Renal cortical epithelial cell (primary cell): ENCODE results near the gene INKA1. TPM values are rescaled to one million over a fixed set of nuclear protein-coding genes. Genes with fewer than 3 reads are reported as not detected.
"Not testable (repeated sequence)": the region's sequence is repeated elsewhere in the genome, so short reads cannot be mapped to it uniquely, and the experiment has no call there.

ENCODE experiments used
- DNase-seq: peaks from one replicate; pipeline ENCODE4 v3.0.0-alpha.2; 2011; ENCODE audit warnings: low read depth
- total RNA-seq: library from RNA; depleted of rRNA; stranded (reverse); fragments of >200 nt; gene quantifications from 2 replicates; pipeline ENCODE4 v1.2.3, GENCODE V29; 2014

The INKA1 gene
- total RNA-seq, 1 donor from 2014 or later, result 0.15 TPM

DNA sequence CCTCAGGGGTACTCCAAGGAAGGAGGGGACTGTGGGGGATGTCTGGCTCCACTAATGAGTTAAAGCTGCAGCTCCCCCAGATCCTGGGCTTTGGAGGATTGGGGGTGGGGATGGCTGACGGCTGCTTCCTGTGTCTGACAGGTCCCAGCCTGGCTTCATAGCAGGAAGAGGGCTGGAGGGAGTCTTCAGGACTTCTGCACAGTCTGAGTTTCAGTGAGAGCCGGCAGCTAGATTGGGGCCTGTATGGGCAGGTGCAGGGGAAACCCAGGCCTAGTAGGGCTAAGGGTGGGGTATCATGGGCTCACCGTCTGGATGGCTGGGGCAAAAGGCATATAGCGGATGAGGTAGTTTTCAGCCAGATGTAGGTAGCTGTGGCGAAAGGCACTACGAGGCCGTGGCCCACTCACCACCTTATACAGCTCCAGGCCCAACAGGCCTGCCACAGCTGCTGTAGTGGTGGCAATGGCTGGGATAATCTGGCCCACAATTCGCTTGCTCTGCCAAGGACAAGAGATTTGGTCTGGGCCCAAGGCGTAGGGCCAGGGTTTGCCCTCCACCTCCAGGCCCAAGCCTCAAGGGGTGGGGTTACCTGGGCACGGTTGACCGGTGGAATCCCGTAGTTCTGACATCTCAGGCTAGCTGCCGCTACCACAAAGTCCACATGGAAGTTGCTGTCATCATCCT lies 4.5 kb downstream of the INKA1 start:
- no peak for DNase-seq

GRCh38 chr3:49812916-49813496 lies 9.9 kb downstream of the INKA1 start:
- no peak for DNase-seq

GRCh38 chr3:49813497-49814174 lies 10.6 kb downstream of the INKA1 start, which contains the start of gene UBA7:
Gene UBA7, minus strand, starts transcription at chr3:49813953. Its CDS starts 166 bp downstream, at chr3:49813787.
- DNase-seq, result peak; percentile 60

DNA sequence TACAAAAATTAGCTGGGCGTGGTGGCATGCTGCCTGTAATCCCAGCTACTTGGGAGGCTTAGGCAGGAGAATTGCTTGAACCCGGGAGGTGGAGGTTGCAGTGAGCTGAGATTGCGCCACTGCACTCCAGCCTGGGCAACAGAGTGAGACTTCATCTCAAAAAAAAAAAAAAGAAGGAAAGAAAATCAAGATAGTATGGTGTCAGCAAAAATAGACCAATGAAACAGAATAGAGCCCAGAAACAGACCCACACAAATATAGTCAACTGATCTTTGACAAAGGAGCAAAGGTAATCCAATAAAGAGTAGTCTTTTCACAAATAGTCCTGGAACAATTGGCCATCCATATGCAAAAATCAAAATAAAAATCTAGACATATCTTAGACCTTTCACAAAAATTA lies 20.1 kb downstream of the INKA1 start:
- DNase-seq, result not testable (repeated sequence)

GRCh38 chr3:49826016-49826415 lies 23.0 kb downstream of the INKA1 start:
- no peak for DNase-seq

DNA sequence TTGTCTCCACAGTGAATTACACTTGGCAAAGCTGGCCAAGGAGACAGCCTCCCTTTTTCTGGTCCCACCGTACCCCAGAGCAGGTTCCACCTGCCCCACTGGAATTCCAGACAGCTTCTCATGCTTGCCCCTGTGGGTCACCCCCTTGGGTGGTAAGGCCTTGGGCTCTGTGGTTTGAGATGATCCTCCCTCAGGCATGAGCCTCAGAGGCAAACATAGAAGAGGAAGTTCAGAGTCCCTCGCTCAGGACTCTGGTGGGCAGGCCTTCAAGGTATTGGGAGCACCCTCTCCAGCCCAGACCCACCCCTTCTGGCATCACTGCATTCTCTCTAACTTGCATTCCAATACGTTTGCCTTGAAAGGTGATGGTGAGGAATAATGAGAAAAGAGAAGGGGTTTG lies 28.3 kb downstream of the INKA1 start:
- DNase-seq, result no peak

DNA sequence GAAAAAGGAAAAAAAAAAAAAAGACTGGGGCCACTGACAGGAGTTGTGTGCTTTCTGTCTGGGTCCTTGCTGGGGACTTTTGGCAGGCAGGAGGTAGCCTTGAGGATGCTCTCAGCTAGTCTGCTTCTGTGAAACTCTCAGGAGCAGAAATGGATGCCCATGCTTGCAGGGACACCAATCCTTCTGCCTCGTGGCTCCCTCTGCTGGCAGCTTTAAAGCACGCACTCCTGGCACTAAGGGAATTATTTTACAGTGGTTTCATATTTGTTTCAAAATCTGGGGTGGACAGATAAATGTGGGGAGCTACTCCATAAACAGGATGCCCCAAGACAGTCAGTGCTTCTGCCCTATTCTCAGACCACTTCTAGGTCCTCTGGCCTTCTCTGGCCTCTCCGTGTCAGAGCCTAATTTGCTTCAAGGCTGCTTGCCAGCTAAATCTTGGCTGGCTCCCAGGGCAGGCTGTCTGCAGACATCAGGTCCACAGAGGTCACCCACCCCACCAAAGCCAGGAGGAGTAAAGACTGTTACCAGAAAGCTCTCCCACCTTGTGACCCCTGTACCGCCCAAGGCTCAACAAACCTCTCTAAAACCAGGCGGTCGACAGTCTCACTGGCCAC lies 36.2 kb downstream of the INKA1 start:
- DNase-seq, result peak; percentile 60

- DNase-seq, result no peak
Observed at GRCh38 chr3:49840388-49840787, 37.3 kb downstream of the INKA1 start.

- DNase-seq, result peak; percentile 22
Observed at GRCh38 chr3:49841126-49841696, 38.1 kb downstream of the INKA1 start.

GRCh38 chr3:49841806-49842205 lies 38.7 kb downstream of the INKA1 start:
- no peak for DNase-seq

GRCh38 chr3:49842843-49843517 lies 39.9 kb downstream of the INKA1 start:
- DNase-seq, result no peak

DNA sequence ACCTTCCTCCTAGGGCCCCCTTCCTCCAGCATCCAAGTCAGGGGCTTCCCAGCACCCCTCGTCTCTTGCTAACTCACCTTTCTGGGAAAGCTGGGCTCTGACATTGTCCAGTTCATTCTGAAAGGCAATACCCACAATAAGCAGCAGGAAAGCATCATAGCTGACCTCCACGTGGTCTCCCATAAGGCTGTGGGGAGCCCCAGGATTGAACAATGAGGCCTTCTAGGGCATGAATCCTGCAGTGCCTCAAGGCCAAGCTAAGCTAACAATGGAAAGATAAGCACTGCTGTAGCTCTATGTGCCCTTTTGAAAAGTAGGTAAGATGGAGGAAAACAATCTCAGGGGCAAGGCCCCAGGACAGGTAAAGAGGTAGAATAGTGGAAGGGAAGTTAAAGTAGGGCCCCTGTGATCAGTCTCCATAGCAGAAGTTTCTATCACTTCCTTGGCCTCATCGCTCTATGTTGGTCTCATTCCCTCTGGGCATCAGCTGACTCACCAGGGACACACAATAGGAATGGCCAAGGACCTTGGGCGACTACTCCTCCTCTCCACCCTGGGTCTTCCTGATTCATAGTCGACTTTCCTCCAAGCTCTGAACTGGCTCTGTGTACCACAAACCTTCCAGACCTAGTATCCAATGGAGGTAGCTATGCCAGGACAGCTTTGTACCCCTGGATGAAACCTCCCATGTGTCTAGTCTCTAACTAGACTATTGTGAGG lies 41.6 kb downstream of the INKA1 start:
- no peak for DNase-seq

- no peak for DNase-seq
Observed at GRCh38 chr3:49845694-49846093, 42.6 kb downstream of the INKA1 start.

Other genes starting within 250 kb of the INKA1 start
- gene BSN, start 248.8 kb upstream of the INKA1 start, total RNA-seq, result 0.25 TPM in 1 of 2 replicates, not detected in the other
- 233 and 345 TPM in 2 replicates for gene APEH, start 128.9 kb upstream of the INKA1 start, total RNA-seq
- gene MST1, start 113.8 kb upstream of the INKA1 start, total RNA-seq, result 2.3 and 11.7 TPM in 2 replicates
- gene RNF123, start 113.7 kb upstream of the INKA1 start, total RNA-seq, result 11.8 and 36.9 TPM in 2 replicates
- gene AMIGO3, start 83.6 kb upstream of the INKA1 start, total RNA-seq, result not detected in 2 replicates
- 34.8 and 53.7 TPM in 2 replicates for gene GMPPB, start 79.3 kb upstream of the INKA1 start, total RNA-seq
- gene IP6K1, start 16.7 kb upstream of the INKA1 start, total RNA-seq, result 31.4 and 78.5 TPM in 2 replicates
- not detected in 2 replicates for gene CDHR4, start 3.4 kb upstream of the INKA1 start, total RNA-seq
- gene UBA7, start 10.7 kb downstream of the INKA1 start, total RNA-seq, result 24.8 and 25.1 TPM in 2 replicates
- 1.6 and 2.8 TPM in 2 replicates for gene TRAIP, start 53.3 kb downstream of the INKA1 start, total RNA-seq
- gene CAMKV, start 66.6 kb downstream of the INKA1 start, total RNA-seq, result under 0.01 TPM in 1 of 2 replicates, not detected in the other
- gene MST1R, start 100.6 kb downstream of the INKA1 start, total RNA-seq, result 1.6 and 5.7 TPM in 2 replicates
- 9.9 and 10.8 TPM in 2 replicates for gene MON1A, start 126.5 kb downstream of the INKA1 start, total RNA-seq
- 26.6 and 58.4 TPM in 2 replicates for gene RBM6, start 136.9 kb downstream of the INKA1 start, total RNA-seq